CD4-positive, alpha-beta T cell treated with Interleukin-15 for 1 hour (primary cell): ENCODE data around the gene WDFY2.
A peak's percentile ranks its signal among the peaks of the same experiment; 100 is the strongest.
"Not testable (repeated sequence)": the region's sequence is repeated elsewhere in the genome, so short reads cannot be mapped to it uniquely, and the experiment has no call there.

Experiments
- DNase-seq: peaks from one replicate; pipeline ENCODE4 v3.0.0-alpha.2; 2020

WDFY2 gene

GRCh38 chr13:51564671-51565070 lies 19.6 kb upstream of the WDFY2 start:
- no peak for DNase-seq

GRCh38 chr13:51569001-51569400 lies 15.3 kb upstream of the WDFY2 start:
- DNase-seq, result not testable (repeated sequence)

GRCh38 chr13:51576754-51577153 lies 7.5 kb upstream of the WDFY2 start:
- no peak for DNase-seq

GRCh38 chr13:51577690-51578089 lies 6.6 kb upstream of the WDFY2 start:
- DNase-seq, result no peak

GRCh38 chr13:51579676-51580075 lies 4.6 kb upstream of the WDFY2 start:
- no peak for DNase-seq

GRCh38 chr13:51581148-51581820 lies 3.0 kb upstream of the WDFY2 start:
- DNase-seq, result no peak

DNA sequence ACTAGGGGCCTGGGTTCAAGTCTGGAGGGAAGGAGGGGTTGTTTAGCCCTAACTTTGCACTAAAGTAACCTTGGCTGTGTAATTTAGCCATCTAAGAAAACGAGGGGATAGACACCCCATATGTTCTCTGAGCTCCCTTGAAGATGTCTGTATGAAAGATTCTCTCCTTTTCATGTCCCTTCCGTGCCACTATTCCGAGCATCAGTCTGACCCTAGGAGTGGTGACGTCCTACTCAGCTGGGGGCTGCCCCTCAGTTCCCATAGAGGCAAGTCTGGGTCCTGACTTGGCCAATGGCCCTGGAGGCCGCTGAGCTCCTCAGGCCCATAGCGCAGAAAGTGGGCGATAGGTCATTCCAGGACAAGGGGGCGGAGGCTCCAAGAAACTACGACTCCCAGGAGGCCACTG lies 790 bp upstream of the WDFY2 start:
- no peak for DNase-seq

DNA sequence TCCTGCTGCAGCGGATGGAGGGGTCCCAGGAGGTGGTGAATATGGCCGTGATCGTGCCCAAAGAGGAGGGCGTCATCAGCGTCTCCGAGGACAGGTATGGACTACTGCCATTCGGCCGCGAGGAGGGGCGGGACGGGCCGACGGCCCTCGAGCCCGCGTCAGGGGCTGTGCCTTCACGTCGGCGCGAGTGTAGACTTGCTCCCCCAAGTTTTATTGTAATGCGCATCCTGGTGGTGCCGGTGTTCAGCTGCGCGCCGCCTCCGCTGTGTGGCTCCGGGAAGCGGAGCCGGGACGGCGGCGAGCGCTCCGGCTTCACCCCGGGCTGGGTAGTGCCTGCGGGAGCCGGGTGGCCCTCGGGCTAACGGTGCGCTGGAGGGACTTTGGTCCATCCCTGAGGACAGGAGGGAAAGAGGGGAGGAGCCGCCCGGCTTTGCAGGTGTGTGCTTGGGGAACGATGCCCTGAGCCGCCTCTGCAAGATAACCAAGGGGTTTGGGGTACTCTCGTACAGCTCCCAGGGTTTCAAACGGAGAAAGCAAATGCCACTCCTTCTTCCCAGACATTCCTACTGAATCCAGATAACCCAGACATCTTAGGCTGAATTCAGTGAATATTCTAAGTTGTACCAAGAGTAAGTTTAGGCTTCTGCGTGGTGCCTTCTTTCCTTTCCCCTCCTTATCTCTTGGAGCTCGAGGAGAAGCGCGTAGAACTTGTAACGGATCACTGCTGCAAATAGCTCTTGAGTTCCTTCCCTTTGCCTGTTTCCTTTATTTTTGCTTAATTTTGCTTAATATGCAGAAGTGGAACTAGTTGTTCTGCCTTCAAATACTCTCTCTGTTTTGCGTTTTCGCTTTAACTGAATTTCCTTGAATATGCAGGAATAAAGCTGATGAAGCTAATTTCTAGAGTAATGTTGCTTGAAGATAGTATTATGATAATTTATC lies 740 bp downstream of the WDFY2 start:
- peak; percentile 74 for DNase-seq

DNA sequence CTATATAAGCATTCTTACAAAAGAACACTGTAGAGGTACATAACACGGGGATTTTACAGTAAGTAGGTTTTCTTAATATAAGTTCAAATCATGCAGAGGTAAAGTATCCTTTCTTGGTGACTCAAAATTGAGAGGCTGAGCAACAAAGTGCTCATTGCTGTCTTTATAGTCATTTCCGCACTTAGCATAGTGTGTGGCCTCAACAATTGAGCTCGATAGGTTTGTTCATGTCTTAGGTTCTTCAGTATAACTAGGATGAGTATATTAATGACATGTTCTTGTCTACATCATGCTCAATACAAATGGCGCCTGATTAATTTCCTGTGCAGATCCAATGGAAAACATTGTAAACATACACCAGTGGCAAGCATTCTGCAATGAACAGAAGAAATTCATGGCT lies 1.4 kb downstream of the WDFY2 start:
- DNase-seq, result no peak

GRCh38 chr13:51587372-51587771 lies 3.1 kb downstream of the WDFY2 start:
- no peak for DNase-seq

DNA sequence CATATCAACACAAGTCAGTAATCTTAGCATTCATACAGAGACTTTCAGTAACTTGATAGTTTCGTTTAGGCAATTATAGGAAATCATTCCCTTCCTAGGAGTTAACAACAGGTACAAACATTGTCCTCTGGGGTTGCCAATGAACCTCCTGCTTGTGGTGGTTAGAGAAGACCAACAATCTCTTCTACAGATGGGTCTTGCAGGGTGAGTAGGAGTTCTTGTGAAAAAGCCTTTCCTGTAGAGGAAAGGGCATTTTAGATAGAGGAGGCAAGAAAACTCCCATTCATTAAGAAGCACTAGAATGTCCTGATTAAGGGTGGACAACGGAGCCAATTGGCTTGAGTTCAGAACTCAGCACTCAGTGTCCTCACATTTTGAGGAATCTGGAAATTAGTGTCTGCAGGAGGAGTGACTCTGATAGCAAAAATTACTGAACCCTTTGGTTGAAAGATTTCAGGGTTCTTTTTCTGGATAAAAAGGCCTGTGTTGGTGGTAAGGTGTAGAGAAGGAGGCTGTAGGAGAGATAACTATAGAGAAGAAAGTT lies 4.2 kb downstream of the WDFY2 start:
- DNase-seq, result no peak

GRCh38 chr13:51589793-51590192 lies 5.5 kb downstream of the WDFY2 start:
- DNase-seq, result no peak

GRCh38 chr13:51590231-51590970 lies 6.1 kb downstream of the WDFY2 start:
- DNase-seq, result no peak

GRCh38 chr13:51590971-51591627 lies 6.8 kb downstream of the WDFY2 start:
- DNase-seq, result no peak

- DNase-seq, result not testable (repeated sequence)
Observed at GRCh38 chr13:51591938-51592337, 7.7 kb downstream of the WDFY2 start.

DNA sequence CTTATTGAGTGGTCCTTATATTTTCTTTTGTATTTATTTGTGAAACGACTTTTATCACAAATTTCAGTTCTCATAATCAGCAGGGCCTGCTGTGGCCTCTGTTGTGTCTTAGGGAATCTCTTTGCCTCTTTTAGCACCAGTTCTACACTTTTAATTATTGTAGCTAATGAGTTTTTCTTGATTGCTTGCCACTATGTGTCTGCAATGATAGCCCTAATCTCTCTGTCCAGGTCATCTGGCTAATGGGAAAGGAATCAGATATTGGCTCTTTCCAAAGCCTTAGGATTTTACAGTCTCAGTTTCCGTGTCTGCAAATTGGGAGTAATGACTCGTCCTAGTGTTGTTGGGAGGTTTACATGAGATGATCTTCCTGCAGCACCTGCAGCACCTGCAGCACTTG lies 10.2 kb downstream of the WDFY2 start:
- DNase-seq, result no peak

GRCh38 chr13:51595416-51595815 lies 11.2 kb downstream of the WDFY2 start:
- no peak for DNase-seq

DNA sequence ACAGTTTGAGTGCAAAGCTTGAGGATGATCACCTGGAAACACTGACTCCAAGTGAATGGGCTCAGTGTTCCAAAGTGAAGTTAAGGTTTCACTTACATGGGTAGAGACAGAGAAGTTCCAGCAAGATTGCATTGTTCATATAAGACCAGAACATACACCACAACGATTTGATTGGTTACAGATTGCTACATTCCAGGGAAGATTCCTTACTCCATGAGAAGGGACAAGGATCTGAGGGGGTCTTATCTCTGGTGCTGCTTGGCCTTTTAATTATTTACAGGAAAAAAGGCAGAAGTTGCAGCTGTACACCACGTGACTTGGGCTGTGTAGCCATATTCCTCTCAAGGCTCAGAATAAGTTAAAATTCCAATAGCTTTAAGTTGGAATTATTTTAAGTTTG lies 12.3 kb downstream of the WDFY2 start:
- DNase-seq, result no peak

GRCh38 chr13:51599444-51600176 lies 15.3 kb downstream of the WDFY2 start:
- no peak for DNase-seq

DNA sequence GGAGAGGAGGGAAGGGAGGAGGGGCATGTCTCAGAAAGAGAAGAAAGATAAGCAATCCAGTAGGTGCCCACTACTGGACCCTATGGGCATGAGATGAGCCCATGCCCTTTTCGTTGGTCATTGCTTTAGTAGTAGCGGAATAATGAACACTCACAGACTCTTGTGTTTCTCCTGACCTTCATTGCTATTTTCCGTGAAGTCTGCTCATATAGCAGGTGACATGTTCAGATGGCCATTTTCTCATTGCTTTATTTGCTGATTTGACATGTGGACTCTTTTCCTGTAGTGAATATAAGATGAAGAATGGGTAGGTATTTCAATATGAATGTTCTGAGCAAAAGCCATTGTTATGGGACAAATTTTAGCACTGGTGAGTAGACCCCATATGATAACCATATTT lies 16.4 kb downstream of the WDFY2 start:
- DNase-seq, result no peak

- DNase-seq, result no peak
Observed at GRCh38 chr13:51601601-51602565, 17.6 kb downstream of the WDFY2 start.
